HepG2 (cell line): ENCODE data around the gene IQCN. TPM values are rescaled to one million over a fixed set of nuclear protein-coding genes. Genes with fewer than 3 reads are reported as not detected.

ENCODE experiments used
- ELF3 ChIP-seq: IDR thresholded peaks from 2 replicates; pipeline ENCODE4 v1.6.1; 2016; ENCODE audit warnings: missing genetic modification reagents, missing compliant biosample characterization
- GTF3A ChIP-seq: sonication (generic); formaldehyde crosslinking; conservative IDR thresholded peaks from 2 replicates; pipeline ENCODE4 v1.4.0; 2020; ENCODE audit warnings: mild to moderate bottlenecking, missing genetic modification reagents
- KLF12 ChIP-seq: sonication (generic); formaldehyde crosslinking; IDR thresholded peaks from 2 replicates; pipeline ENCODE4 v1.4.0; 2020; ENCODE audit warnings: missing genetic modification reagents, borderline replicate concordance
- MATR3 ChIP-seq: sonication (generic); formaldehyde crosslinking; IDR thresholded peaks from 2 replicates; pipeline ENCODE4 v1.4.0; 2020; ENCODE audit warnings: missing genetic modification reagents
- NPAS2 ChIP-seq: sonication (generic); formaldehyde crosslinking; IDR thresholded peaks from 2 replicates; pipeline ENCODE4 v1.8.0; 2022; ENCODE audit warnings: mild to moderate bottlenecking, missing genetic modification reagents, borderline replicate concordance
- PRDM15 ChIP-seq: sonication (generic); formaldehyde crosslinking; IDR thresholded peaks from 2 replicates; pipeline ENCODE4 v1.4.0; 2020; ENCODE audit warnings: missing genetic modification reagents
- SRSF4 ChIP-seq: fragments of 200-400 bp; formaldehyde crosslinking; IDR thresholded peaks from one replicate; pipeline ENCODE4 v1.6.1; 2018; ENCODE audit warnings: mild to moderate bottlenecking, low read depth, low read length, moderate library complexity; ENCODE audit not compliant: poor library complexity, severe bottlenecking
- ZEB1 ChIP-seq: IDR thresholded peaks from 2 replicates; pipeline ENCODE4 v1.6.1; 2012; ENCODE audit warnings: mild to moderate bottlenecking, low read depth, inconsistent platforms; ENCODE audit not compliant: insufficient replicate concordance
- ZFP41 ChIP-seq: sonication (generic); formaldehyde crosslinking; IDR thresholded peaks from 2 replicates; pipeline ENCODE4 v1.4.0; 2020; ENCODE audit warnings: mild to moderate bottlenecking, missing genetic modification reagents, borderline replicate concordance
- ZFY ChIP-seq: sonication (generic); formaldehyde crosslinking; IDR thresholded peaks from 2 replicates; pipeline ENCODE4 v1.4.0; 2020; ENCODE audit warnings: missing genetic modification reagents
- ZMYM4 ChIP-seq: sonication (generic); formaldehyde crosslinking; IDR thresholded peaks from 2 replicates; pipeline ENCODE4 v1.8.1; 2023; ENCODE audit warnings: mild to moderate bottlenecking, missing genetic modification reagents
- ZNF282 ChIP-seq: fragments of 450-650 bp; IDR thresholded peaks from 2 replicates; pipeline ENCODE4 v1.6.1; 2018; ENCODE audit not compliant: partially characterized antibody
- ZNF34 ChIP-seq: sonication (generic); formaldehyde crosslinking; IDR thresholded peaks from 2 replicates; pipeline ENCODE4 v1.4.0; 2020; ENCODE audit warnings: mild to moderate bottlenecking, missing genetic modification reagents, borderline replicate concordance
- ZNF383 ChIP-seq: sonication (generic); formaldehyde crosslinking; IDR thresholded peaks from 2 replicates; pipeline ENCODE4 v1.4.0; 2020; ENCODE audit warnings: missing genetic modification reagents, mild to moderate bottlenecking, borderline replicate concordance
- ZNF607 ChIP-seq: sonication (generic); formaldehyde crosslinking; IDR thresholded peaks from 2 replicates; pipeline ENCODE4 v1.5.1; 2020; ENCODE audit warnings: missing genetic modification reagents, mild to moderate bottlenecking, borderline replicate concordance
- ZNF883 ChIP-seq: sonication (generic); formaldehyde crosslinking; IDR thresholded peaks from 2 replicates; pipeline ENCODE4 v1.5.1; 2020; ENCODE audit warnings: mild to moderate bottlenecking, missing genetic modification reagents; ENCODE audit errors: not compliant biosample characterization
- polyA plus RNA-seq, 8 experiments: library from polyadenylated mRNA; depleted of rRNA in 3 of 8; stranded (reverse) in 7 of 8; unstranded in 1 of 8; fragments of >200 nt; fragmentation: Illumina TruSeq in 4 of 8; extraction: Trizol in 4 of 8; gene quantifications; 2 replicates each; pipeline versions ENCODE4 v1.2.1 to v1.2.3, GENCODE V29; 2011 to 2016; ENCODE audit warnings: low read depth in 4 of 8, missing spikeins in 1 of 8, mixed read lengths in 1 of 8; ENCODE audit not compliant: insufficient read depth in 1 of 8
- total RNA-seq, 5 experiments: library from RNA; depleted of rRNA; stranded (reverse); fragments of >200 nt; fragmentation: Illumina TruSeq; extraction: Trizol; gene quantifications; 2 replicates each; pipeline ENCODE4 v1.2.3, GENCODE V29; 2016; ENCODE audit warnings: low read depth in 1 of 5

Gene IQCN
- total and polyA plus RNA-seq, 2 of the 13 experiments (the other 11 are each of a cell fraction or from before 2014, with no cell fraction given): 0.04 to 0.18 TPM

- TF ChIP-seq ZNF883 (CRISPR knock-in tag): no peak
- TF ChIP-seq ZNF607: no peak
- TF ChIP-seq ZNF383 (CRISPR knock-in tag): no peak
- no peak for TF ChIP-seq MATR3
- TF ChIP-seq GTF3A: no peak
- TF ChIP-seq ZNF282: no peak
- TF ChIP-seq PRDM15: peak; percentile 75; the same call in 1 of the 2 replicates
- no peak for TF ChIP-seq ZMYM4 (CRISPR knock-in tag)
- TF ChIP-seq NPAS2 (CRISPR knock-in tag): no peak
- TF ChIP-seq SRSF4: no peak
- TF ChIP-seq KLF12 (CRISPR knock-in tag): no peak
- TF ChIP-seq ELF3 (CRISPR knock-in tag): 0 out of 2 replicates have a peak, but pooled peaks have one; percentile 37
- TF ChIP-seq ZEB1: no peak
- no peak for TF ChIP-seq ZFP41 (CRISPR knock-in tag)
- TF ChIP-seq ZNF34 (CRISPR knock-in tag): no peak
- peak; percentile 41; the same call in 1 of the 2 replicates for TF ChIP-seq ZFY
Measured at GRCh38 chr19:18221815-18222725, 52.2 kb downstream of the IQCN start (continued).
